A673 (cell line): Measurements from ENCODE around the gene VWA5B1. TPM values are rescaled to one million over a fixed set of nuclear protein-coding genes. Genes with fewer than 3 reads are reported as not detected.

Experiments used
- BruUV-seq: library from RNA; stranded (reverse); fragments of 400-500 nt; replicated peaks from 2 replicates; lab custom pipeline; 2021; lab: Mats Ljungman, UMichigan
- CTCF ChIA-PET: fragments of 300-600 bp; sonication (Branson Sonifier 250); formaldehyde crosslinking; loops from one replicate; lab custom pipeline; 2022; ENCODE audit warnings: antibody characterized with exemption; lab: Charles Lee
- POLR2A ChIA-PET: fragments of 300-600 bp; sonication (Branson Sonifier 250); formaldehyde crosslinking; loops from one replicate; lab custom pipeline; 2022; ENCODE audit warnings: antibody characterized with exemption; ENCODE audit not compliant: low non-redundant PET; lab: Charles Lee
- DNase-seq: peaks from one replicate; pipeline ENCODE4 v3.0.0-alpha.2; 2015; ENCODE audit warnings: low spot score
- H3K27ac ChIP-seq: fragments of 200-600 bp; sonication (generic); 2 replicates; pipeline ENCODE4 v1.5.1; 2016; ENCODE audit warnings: mixed run types, low read depth, mild to moderate bottlenecking, mixed read lengths, antibody characterized with exemption, low read length; ENCODE audit not compliant: poor library complexity, severe bottlenecking
- H3K27me3 ChIP-seq: fragments of 200-600 bp; sonication (generic); replicated peaks from 2 replicates; pipeline ENCODE4 v1.6.1; 2017; ENCODE audit warnings: mixed run types, low read depth, mild to moderate bottlenecking, mixed read lengths, antibody characterized with exemption, low read length; ENCODE audit not compliant: insufficient read depth, poor library complexity
- H3K36me3 ChIP-seq: fragments of 200-600 bp; sonication (generic); 2 replicates; pipeline ENCODE4 v1.6.1; 2016; ENCODE audit warnings: mixed run types, mild to moderate bottlenecking, mixed read lengths, antibody characterized with exemption, low read length; ENCODE audit not compliant: insufficient read depth, poor library complexity, severe bottlenecking
- H3K4me1 ChIP-seq: fragments of 200-600 bp; sonication (generic); 2 replicates; pipeline ENCODE4 v1.6.1; 2017; ENCODE audit warnings: mixed run types, mild to moderate bottlenecking, mixed read lengths, antibody characterized with exemption, low read length; ENCODE audit not compliant: insufficient read depth, poor library complexity, severe bottlenecking
- H3K4me3 ChIP-seq: fragments of 200-600 bp; sonication (generic); 2 replicates; pipeline ENCODE4 v1.5.1; 2016; ENCODE audit warnings: low read depth, mixed run types, mild to moderate bottlenecking, mixed read lengths, low read length; ENCODE audit not compliant: poor library complexity, severe bottlenecking
- H3K9me3 ChIP-seq: fragments of 200-600 bp; sonication (generic); 2 replicates; pipeline ENCODE4 v1.6.1; 2016; ENCODE audit warnings: mixed run types, low read depth, mild to moderate bottlenecking, mixed read lengths, antibody characterized with exemption, low read length; ENCODE audit not compliant: poor library complexity, severe bottlenecking
- CTCF ChIP-seq: fragments of 300-800, 200-600 bp; sonication (generic); conservative IDR thresholded peaks from 2 replicates; pipeline ENCODE4 v1.5.1; 2017; ENCODE audit warnings: low read depth, mild to moderate bottlenecking, antibody characterized with exemption, low read length, moderate library complexity, mixed read lengths
- EZH2 ChIP-seq: fragments of 200-600 bp; sonication (generic); IDR thresholded peaks from 2 replicates; pipeline ENCODE4 v1.6.1; 2017; ENCODE audit warnings: borderline replicate concordance, low read depth, mild to moderate bottlenecking, mixed read lengths, antibody characterized with exemption, low read length; ENCODE audit not compliant: poor library complexity, severe bottlenecking
- intact Hi-C: fragments of 100-400 bp; cut with micrococcal nuclease; formaldehyde crosslinking; loops from one replicate; pipeline ENCODE4 v1.10.0; 2022; ENCODE audit not compliant: unreplicated experiment
- total RNA-seq: library from RNA; stranded (reverse); gene quantifications from 2 replicates; pipeline ENCODE4 v1.2.3, GENCODE V29; 2021

VWA5B1 gene
- total RNA-seq, 1 experiment from 2014 or later, result not detected

GRCh38 chr1:20401405-20402010 is 110.8 kb downstream of the VWA5B1 start:
- POLR2A ChIA-PET, result no interaction called here
- no TSS peak for BruUV-seq
- no peaks in the 10 kb centered on the region for H3K36me3 ChIP-seq
- intact Hi-C loops, result no loop called here
- DNase-seq, result no peak
- no peak overlapping the region for H3K4me3 ChIP-seq
- no peak overlapping the region for H3K27ac ChIP-seq
- H3K4me1 ChIP-seq, result no peaks in the 10 kb centered on the region
- H3K9me3 ChIP-seq, result no peaks in the 10 kb centered on the region
- CTCF ChIA-PET, result no interaction called here
- TF ChIP-seq CTCF (no peak), EZH2 (no peak)
- H3K27me3 ChIP-seq, result peaks cover 7% of the 10 kb centered on the region

GRCh38 chr1:20402585-20403422 is 112.1 kb downstream of the VWA5B1 start:
- no peaks in the 10 kb centered on the region for H3K36me3 ChIP-seq
- peaks cover 7% of the 10 kb centered on the region for H3K27me3 ChIP-seq
- intact Hi-C loops, result no loop called here
- no peaks in the 10 kb centered on the region for H3K9me3 ChIP-seq
- no peak overlapping the region for H3K27ac ChIP-seq
- ChIA-PET POLR2A (no interaction called here), CTCF (no interaction called here)
- no TSS peak for BruUV-seq
- no peaks in the 10 kb centered on the region for H3K4me1 ChIP-seq
- H3K4me3 ChIP-seq, result no peak overlapping the region
- no peak for DNase-seq
- TF ChIP-seq EZH2, result no peak
- TF ChIP-seq CTCF, result no peak

GRCh38 chr1:20403423-20404145 is 112.9 kb downstream of the VWA5B1 start:
- POLR2A ChIA-PET, result no interaction called here
- TF ChIP-seq CTCF (no peak), EZH2 (no peak)
- H3K27ac ChIP-seq, result no peak overlapping the region
- H3K27me3 ChIP-seq, result peaks cover 7% of the 10 kb centered on the region
- intact Hi-C loops, result no loop called here
- DNase-seq, result no peak
- BruUV-seq, result no TSS peak
- H3K9me3 ChIP-seq, result no peaks in the 10 kb centered on the region
- CTCF ChIA-PET, result no interaction called here
- no peak overlapping the region for H3K4me3 ChIP-seq
- H3K36me3 ChIP-seq, result no peaks in the 10 kb centered on the region
- no peaks in the 10 kb centered on the region for H3K4me1 ChIP-seq
